IMR-90 (cell line): ENCODE data around the gene NOL4L. TPM values are rescaled to one million over a fixed set of nuclear protein-coding genes. Genes with fewer than 3 reads are reported as not detected.
A peak's percentile ranks its signal among the peaks of the same experiment; 100 is the strongest.

ENCODE experiments used
- ATAC-seq: fragments of 200-7000 bp; cut with Tn5 transposase; 2 replicates; pipeline ENCODE4 v1.9.1; 2020; ENCODE audit warnings: low read depth, mild to moderate bottlenecking, moderate library complexity
- BruUV-seq: library from RNA; stranded (reverse); fragments of 400-500 nt; replicated peaks from 2 replicates; lab custom pipeline; 2021; lab: Mats Ljungman, UMichigan
- CTCF ChIA-PET: fragments of 300-600 bp; formaldehyde crosslinking; extraction: SDS; loops from one replicate; lab custom pipeline; 2021; ENCODE audit warnings: antibody characterized with exemption; lab: Yijun Ruan, JAX
- POLR2A ChIA-PET: fragments of 300-600 bp; sonication (Branson Sonifier 250); formaldehyde crosslinking; loops from one replicate; lab custom pipeline; 2022; ENCODE audit warnings: antibody characterized with exemption; ENCODE audit not compliant: unreplicated experiment; lab: Charles Lee
- DNase-seq: peaks from one replicate; pipeline ENCODE4 v3.0.0; 2013
- H2AFZ ChIP-seq: replicated peaks from 2 replicates; pipeline ENCODE3; 2013; ENCODE audit warnings: low read length, mild to moderate bottlenecking; ENCODE audit not compliant: poor library complexity
- H2AK5ac ChIP-seq: 2 replicates; pipeline ENCODE4 v1.6.1; 2013; ENCODE audit warnings: low read depth, low read length, inconsistent platforms
- H2AK9ac ChIP-seq: replicated peaks from 2 replicates; pipeline ENCODE3; 2013; ENCODE audit warnings: mild to moderate bottlenecking, low read depth, low read length, moderate library complexity; ENCODE audit not compliant: poor library complexity
- H2BK120ac ChIP-seq: 2 replicates; pipeline ENCODE4 v1.6.1; 2013; ENCODE audit warnings: low read depth, low read length, inconsistent platforms
- H2BK15ac ChIP-seq: 3 replicates; pipeline ENCODE4 v1.6.1; 2013; ENCODE audit warnings: low read depth, low read length, inconsistent platforms
- H2BK20ac ChIP-seq: 2 replicates; pipeline ENCODE4 v1.6.1; 2013; ENCODE audit warnings: low read depth, mild to moderate bottlenecking, inconsistent platforms, low read length, moderate library complexity
- H2BK5ac ChIP-seq: 2 replicates; pipeline ENCODE4 v1.6.1; 2013; ENCODE audit warnings: mild to moderate bottlenecking, low read depth, low read length, inconsistent platforms; ENCODE audit not compliant: poor library complexity, severe bottlenecking
- H3K14ac ChIP-seq: replicated peaks from 2 replicates; pipeline ENCODE4 v1.6.1; 2013; ENCODE audit warnings: low read depth, low read length, inconsistent platforms
- H3K18ac ChIP-seq: 2 replicates; pipeline ENCODE4 v1.6.1; 2013; ENCODE audit warnings: low read depth, low read length, control low read depth
- H3K23ac ChIP-seq: 2 replicates; pipeline ENCODE4 v1.6.1; 2013; ENCODE audit warnings: low read depth, low read length, inconsistent platforms
- H3K27ac ChIP-seq: 2 replicates; pipeline ENCODE4 v1.5.1; 2013; ENCODE audit warnings: mild to moderate bottlenecking, control low read depth, low read length; ENCODE audit not compliant: insufficient read depth
- H3K27me3 ChIP-seq: 2 replicates; pipeline ENCODE4 v1.6.1; 2013; ENCODE audit warnings: low read length; ENCODE audit not compliant: control insufficient read depth, insufficient read depth
- H3K36me3 ChIP-seq: 2 replicates; pipeline ENCODE4 v1.6.1; 2013; ENCODE audit warnings: low read length, mixed read lengths; ENCODE audit not compliant: control insufficient read depth, insufficient read depth
- H3K4ac ChIP-seq: 2 replicates; pipeline ENCODE4 v1.6.1; 2013; ENCODE audit warnings: low read depth, low read length, inconsistent platforms
- H3K4me1 ChIP-seq: 2 replicates; pipeline ENCODE4 v1.6.1; 2013; ENCODE audit warnings: low read length, mixed read lengths; ENCODE audit not compliant: control insufficient read depth, insufficient read depth
- H3K4me2 ChIP-seq: 2 replicates; pipeline ENCODE4 v1.6.1; 2013; ENCODE audit warnings: low read depth, mild to moderate bottlenecking, control low read depth, low read length, moderate library complexity
- H3K4me3 ChIP-seq: 2 replicates; pipeline ENCODE4 v1.5.1; 2013; ENCODE audit warnings: low read depth, mild to moderate bottlenecking, control low read depth, low read length, moderate library complexity; ENCODE audit not compliant: insufficient read depth
- H3K56ac ChIP-seq: 2 replicates; pipeline ENCODE4 v1.6.1; 2013; ENCODE audit warnings: low read length, inconsistent platforms; ENCODE audit not compliant: insufficient read depth; ENCODE audit errors: extremely low read depth
- H3K79me1 ChIP-seq, 2 experiments: 2 replicates each; pipeline ENCODE4 v1.6.1; 2013; ENCODE audit warnings: low read length in 2 of 2, inconsistent platforms in 1 of 2, low read depth in 1 of 2
- H3K9ac ChIP-seq: 2 replicates; pipeline ENCODE4 v1.6.1; 2013; ENCODE audit warnings: low read depth, low read length, control low read depth
- H3K9me1 ChIP-seq: 2 replicates; pipeline ENCODE4 v1.6.1; 2013; ENCODE audit warnings: low read length, inconsistent platforms; ENCODE audit not compliant: insufficient read depth
- H3K9me3 ChIP-seq: 2 replicates; pipeline ENCODE4 v1.6.1; 2013; ENCODE audit warnings: low read length; ENCODE audit not compliant: control insufficient read depth, insufficient read depth
- H4K20me1 ChIP-seq: 2 replicates; pipeline ENCODE4 v1.6.1; 2013; ENCODE audit warnings: low read length, inconsistent platforms; ENCODE audit not compliant: insufficient read depth
- H4K5ac ChIP-seq: 2 replicates; pipeline ENCODE4 v1.6.1; 2013; ENCODE audit warnings: mild to moderate bottlenecking, low read depth, low read length, control low read depth
- H4K8ac ChIP-seq, 2 experiments: 2 replicates each; pipeline ENCODE4 v1.6.1; 2013; ENCODE audit warnings: low read depth in 2 of 2, low read length in 2 of 2, control low read depth in 1 of 2, inconsistent platforms in 1 of 2
- H4K91ac ChIP-seq: 2 replicates; pipeline ENCODE4 v1.6.1; 2013; ENCODE audit warnings: low read depth, low read length, inconsistent platforms; ENCODE audit not compliant: insufficient read depth
- BHLHE40 ChIP-seq: fragments of 150-350 bp; IDR thresholded peaks from 2 replicates; pipeline ENCODE4 v1.6.1; 2016; ENCODE audit warnings: mild to moderate bottlenecking, low read depth, low read length
- WGBS, 2 experiments: methylation state at CpG; one replicate each; pipeline versions ENCODE4 v1.1.5 to v1.1.7; 2013; ENCODE audit warnings: missing lambda C conversion rate in 2 of 2; ENCODE audit not compliant: insufficient read length in 1 of 2; ENCODE audit errors: extremely low coverage in 2 of 2; 5-methylcytosine and 5-hydroxymethylcytosine counted together
- dilution Hi-C: fragments of 300-500 bp; cut with HindIII; formaldehyde crosslinking; loops from one replicate; pipeline ENCODE4 v1.14.3; 2018; ENCODE audit warnings: low sequenced_read_pairs; ENCODE audit not compliant: unreplicated experiment
- in situ Hi-C: fragments of 300-500 bp; cut with MboI; formaldehyde crosslinking; loops from 3 replicates; pipeline ENCODE4 v1.14.3; 2019; ENCODE audit warnings: low sequenced_read_pairs, inconsistent platforms, mixed read lengths
- intact Hi-C: fragments of 100-400 bp; cut with micrococcal nuclease; formaldehyde crosslinking; loops from 2 replicates; pipeline ENCODE4 v1.10.0; 2022
- polyA plus RNA-seq, 3 experiments: library from polyadenylated mRNA; depleted of rRNA; stranded (reverse); fragments of >200 nt; gene quantifications; 2 replicates each; pipeline ENCODE4 v1.2.3, GENCODE V29; 2012; ENCODE audit warnings: low replicate concordance in 1 of 3
- total RNA-seq: library from RNA; depleted of rRNA; stranded (reverse); fragments of >200 nt; gene quantifications from 2 replicates; pipeline ENCODE4 v1.2.3, GENCODE V29; 2012

NOL4L gene
- total and polyA plus RNA-seq, 2 of the 4 experiments (the other 2 are of a cell fraction): 4.7 to 13.3 TPM

DNA sequence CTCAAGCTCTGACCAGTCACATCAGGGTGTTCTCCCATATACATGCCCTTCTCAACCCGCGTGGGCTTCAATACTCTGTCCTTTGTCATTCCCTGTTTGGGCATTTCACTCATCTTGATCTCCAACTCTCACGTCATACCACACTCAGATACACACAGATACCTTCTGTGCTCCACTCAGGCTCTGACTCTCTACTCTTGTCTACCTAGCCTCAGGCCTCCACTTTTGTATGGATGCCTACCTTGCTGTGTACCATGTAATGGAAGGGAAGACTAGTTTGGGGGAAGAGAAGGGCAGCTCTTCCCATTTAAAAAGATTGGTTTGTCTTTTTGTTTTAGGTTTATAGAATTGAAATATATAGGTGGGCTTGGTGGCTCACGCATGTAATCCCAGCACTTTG is 178.4 kb downstream of the NOL4L start:
- H4K91ac ChIP-seq: no peak overlapping the region
- no peak overlapping the region for H3K56ac ChIP-seq
- no peaks in the 10 kb centered on the region for H3K27me3 ChIP-seq
- H3K79me1 ChIP-seq: peaks cover 47 to 75% of the 10 kb centered on the region in 2 experiments
- no peak overlapping the region for H3K4me2 ChIP-seq
- H3K4ac ChIP-seq: no peak overlapping the region
- intact Hi-C loops: no loop called here
- BruUV-seq: no TSS peak
- H2AK5ac ChIP-seq: no peak overlapping the region
- H3K4me1 ChIP-seq: no peaks in the 10 kb centered on the region
- no peak overlapping the region for H3K9ac ChIP-seq
- DNase-seq (no peak), ATAC-seq (no peak)
- peak overlapping the region; percentile 60; the same call in 1 of the 2 replicates for H3K14ac ChIP-seq
- H2AFZ ChIP-seq: no peak overlapping the region
- in situ Hi-C loops: no loop called here
- 100% methylated on average over 3 of the region's 4 CpGs; no CpG with 5 or more reads in 1 of the 2 experiments for WGBS, 2 experiments
- H2BK5ac ChIP-seq: no peak overlapping the region
- H3K27ac ChIP-seq: no peak overlapping the region
- peaks cover 37% of the 10 kb centered on the region; the same call in 1 of the 2 replicates for H4K20me1 ChIP-seq
- dilution Hi-C loops: no loop called here
- H3K23ac ChIP-seq: peak overlapping the region; percentile 61; the same call in 1 of the 2 replicates
- no peak overlapping the region for H3K18ac ChIP-seq
- no peak overlapping the region for H2BK15ac ChIP-seq
- H2BK20ac ChIP-seq: no peak overlapping the region
- H3K36me3 ChIP-seq: peaks cover 13% of the 10 kb centered on the region
- H2AK9ac ChIP-seq: peak overlapping the region; percentile 68
- H4K8ac ChIP-seq: no peak overlapping the region
- CTCF ChIA-PET: no interaction called here
- H3K4me3 ChIP-seq: no peak overlapping the region
- H3K9me1 ChIP-seq: peaks cover 9% of the 10 kb centered on the region
- no peak overlapping the region for H4K5ac ChIP-seq
- H3K9me3 ChIP-seq: no peaks in the 10 kb centered on the region
- POLR2A ChIA-PET: no interaction called here
- H2BK120ac ChIP-seq: no peak overlapping the region
- no peak for TF ChIP-seq BHLHE40
